Rectal smooth muscle tissue (tissue), 1 donor: Measurements from ENCODE around the gene CHCHD2.
"Not testable (repeated sequence)": the region's sequence is repeated elsewhere in the genome, so short reads cannot be mapped to it uniquely, and the experiment has no call there.

ENCODE experiments used
- H3K27ac ChIP-seq: one replicate; pipeline ENCODE4 v1.7.0; 2013; ENCODE audit warnings: low read depth, low read length, inconsistent platforms
- H3K27me3 ChIP-seq: one replicate; pipeline ENCODE4 v1.7.0; 2013; ENCODE audit warnings: low read length; ENCODE audit not compliant: control insufficient read depth, insufficient read depth
- H3K36me3 ChIP-seq: one replicate; pipeline ENCODE4 v1.7.0; 2013; ENCODE audit warnings: low read length; ENCODE audit not compliant: control insufficient read depth, insufficient read depth
- H3K4me1 ChIP-seq: one replicate; pipeline ENCODE4 v1.7.0; 2013; ENCODE audit warnings: low read length; ENCODE audit not compliant: control insufficient read depth, insufficient read depth
- H3K4me3 ChIP-seq: one replicate; pipeline ENCODE4 v1.7.0; 2013; ENCODE audit warnings: low read length
- H3K9ac ChIP-seq: one replicate; pipeline ENCODE4 v1.7.0; 2013; ENCODE audit warnings: low read length

The CHCHD2 gene

DNA sequence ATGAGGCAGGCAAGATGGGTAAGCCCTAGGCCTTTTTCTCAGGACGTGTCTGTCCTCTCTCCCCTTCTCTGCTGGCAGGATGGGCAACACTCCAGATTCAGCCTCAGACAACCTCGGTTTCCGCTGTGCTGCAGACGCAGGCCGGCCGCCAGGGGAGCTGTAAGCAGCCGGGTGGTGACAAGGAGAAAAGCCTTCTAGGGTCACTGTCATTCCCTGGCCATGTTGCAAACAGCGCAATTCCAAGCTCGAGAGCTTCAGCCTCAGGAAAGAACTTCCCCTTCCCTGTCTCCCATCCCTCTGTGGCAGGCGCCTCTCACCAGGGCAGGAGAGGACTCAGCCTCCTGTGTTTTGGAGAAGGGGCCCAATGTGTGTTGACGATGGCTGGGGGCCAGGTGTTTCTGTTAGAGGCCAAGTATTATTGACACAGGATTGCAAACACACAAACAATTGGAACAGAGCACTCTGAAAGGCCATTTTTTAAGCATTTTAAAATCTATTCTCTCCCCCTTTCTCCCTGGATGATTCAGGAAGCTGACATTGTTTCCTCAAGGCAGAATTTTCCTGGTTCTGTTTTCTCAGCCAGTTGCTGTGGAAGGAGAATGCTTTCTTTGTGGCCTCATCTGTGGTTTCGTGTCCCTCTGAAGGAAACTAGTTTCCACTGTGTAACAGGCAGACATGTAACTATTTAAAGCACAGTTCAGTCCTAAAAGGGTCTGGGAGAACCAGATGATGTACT is 26.7 kb downstream of the CHCHD2 start:
- H3K9ac ChIP-seq = no peak overlapping the region
- H3K27me3 ChIP-seq = no peaks in the 10 kb centered on the region
- H3K4me1 ChIP-seq = peaks cover 26% of the 10 kb centered on the region
- peak overlapping the region; percentile 79 for H3K27ac ChIP-seq
- peaks cover 2% of the 10 kb centered on the region for H3K36me3 ChIP-seq
- H3K4me3 ChIP-seq = peak overlapping the region; percentile 1

DNA sequence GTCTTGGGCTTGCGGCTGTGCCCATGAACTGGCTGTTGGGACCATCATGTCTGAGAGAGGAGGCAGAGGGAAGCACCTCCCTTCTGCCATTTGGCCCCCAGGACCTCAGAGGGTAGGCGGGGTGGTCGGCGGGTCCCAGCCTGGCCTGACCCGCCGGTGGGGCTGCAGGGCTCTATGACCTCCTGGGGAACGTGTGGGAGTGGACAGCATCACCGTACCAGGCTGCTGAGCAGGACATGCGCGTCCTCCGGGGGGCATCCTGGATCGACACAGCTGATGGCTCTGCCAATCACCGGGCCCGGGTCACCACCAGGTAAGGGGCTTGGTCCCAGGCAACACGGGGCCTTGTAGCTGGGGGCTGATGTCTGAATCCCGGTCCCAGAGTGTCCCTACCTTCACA is 28.1 kb downstream of the CHCHD2 start:
- Histone ChIP-seq H3K9ac (no peak overlapping the region), H3K27ac (peak overlapping the region; percentile 79), H3K4me3 (no peak overlapping the region), H3K27me3 (no peaks in the 10 kb centered on the region), H3K36me3 (peaks cover 2% of the 10 kb centered on the region), H3K4me1 (peaks cover 19% of the 10 kb centered on the region)

DNA sequence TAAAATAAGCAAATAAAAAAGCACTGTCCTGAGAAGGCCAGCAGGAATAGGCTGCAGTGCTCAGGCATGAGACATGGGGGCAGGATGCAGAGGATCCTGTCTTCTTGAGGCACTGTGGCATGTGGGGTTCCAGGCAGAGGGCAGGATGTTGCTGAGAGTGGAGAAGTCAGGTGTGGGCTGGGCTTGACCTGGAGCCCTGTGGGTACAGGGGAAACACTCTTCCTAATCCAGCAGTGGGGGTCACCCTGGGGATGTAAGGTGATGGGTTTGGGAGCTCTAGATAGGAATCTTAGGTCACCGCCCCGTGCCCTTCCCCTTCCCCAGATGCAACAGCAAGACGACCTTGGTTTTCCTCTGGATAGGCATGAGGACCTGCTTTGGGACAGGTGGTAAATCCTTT is 28.6 kb downstream of the CHCHD2 start:
- Histone ChIP-seq H3K9ac (no peak overlapping the region), H3K27ac (no peak overlapping the region), H3K4me3 (no peak overlapping the region), H3K36me3 (peaks cover 6% of the 10 kb centered on the region), H3K27me3 (no peaks in the 10 kb centered on the region), H3K4me1 (peaks cover 16% of the 10 kb centered on the region)

DNA sequence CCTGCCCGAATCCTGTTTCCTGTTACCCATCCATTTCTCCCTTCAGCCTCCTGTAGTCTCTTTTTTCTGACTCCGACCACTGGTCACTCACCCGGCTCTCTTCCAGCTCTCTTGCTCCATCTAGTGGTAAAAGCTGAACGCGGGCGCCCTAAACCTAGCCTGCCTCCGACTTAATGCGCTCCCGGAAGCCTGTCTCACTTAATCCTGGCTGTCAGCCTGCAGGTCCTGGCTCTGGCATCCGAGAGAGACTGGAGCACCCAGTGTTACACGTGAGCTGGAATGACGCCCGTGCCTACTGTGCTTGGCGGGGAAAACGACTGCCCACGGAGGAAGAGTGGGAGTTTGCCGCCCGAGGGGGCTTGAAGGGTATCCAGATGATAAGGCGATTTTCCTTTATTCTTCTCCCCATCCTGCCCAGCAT is 31.9 kb downstream of the CHCHD2 start:
- Histone ChIP-seq H3K4me1 (peaks cover 10% of the 10 kb centered on the region), H3K27ac (no peak overlapping the region), H3K36me3 (peaks cover 6% of the 10 kb centered on the region), H3K9ac (no peak overlapping the region), H3K4me3 (no peak overlapping the region), H3K27me3 (no peaks in the 10 kb centered on the region)

DNA sequence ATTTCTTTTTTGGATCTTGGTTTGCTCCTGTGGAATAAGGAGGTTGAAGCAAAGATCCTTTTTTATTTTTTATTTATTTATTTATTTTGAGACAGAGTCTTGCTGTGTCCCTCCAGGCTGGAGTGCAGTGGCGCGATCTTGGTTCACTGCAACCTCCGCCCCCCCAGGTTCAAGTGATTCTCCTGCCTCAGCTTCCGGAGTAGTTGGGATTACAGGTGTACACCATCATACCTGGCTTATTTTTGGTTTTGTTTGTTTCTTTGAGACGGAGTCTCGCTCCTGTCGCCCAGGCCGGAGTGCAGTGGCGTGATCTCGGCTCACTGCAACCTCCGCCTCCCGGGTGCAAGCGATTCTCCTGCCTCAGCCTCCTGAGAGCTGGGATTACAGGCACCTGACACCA is 39.9 kb downstream of the CHCHD2 start:
- H3K27ac ChIP-seq, H3K27me3 ChIP-seq, H3K4me3 ChIP-seq, H3K4me1 ChIP-seq, H3K9ac ChIP-seq: not testable (repeated sequence)
- peaks cover 18% of the 10 kb centered on the region for H3K36me3 ChIP-seq

DNA sequence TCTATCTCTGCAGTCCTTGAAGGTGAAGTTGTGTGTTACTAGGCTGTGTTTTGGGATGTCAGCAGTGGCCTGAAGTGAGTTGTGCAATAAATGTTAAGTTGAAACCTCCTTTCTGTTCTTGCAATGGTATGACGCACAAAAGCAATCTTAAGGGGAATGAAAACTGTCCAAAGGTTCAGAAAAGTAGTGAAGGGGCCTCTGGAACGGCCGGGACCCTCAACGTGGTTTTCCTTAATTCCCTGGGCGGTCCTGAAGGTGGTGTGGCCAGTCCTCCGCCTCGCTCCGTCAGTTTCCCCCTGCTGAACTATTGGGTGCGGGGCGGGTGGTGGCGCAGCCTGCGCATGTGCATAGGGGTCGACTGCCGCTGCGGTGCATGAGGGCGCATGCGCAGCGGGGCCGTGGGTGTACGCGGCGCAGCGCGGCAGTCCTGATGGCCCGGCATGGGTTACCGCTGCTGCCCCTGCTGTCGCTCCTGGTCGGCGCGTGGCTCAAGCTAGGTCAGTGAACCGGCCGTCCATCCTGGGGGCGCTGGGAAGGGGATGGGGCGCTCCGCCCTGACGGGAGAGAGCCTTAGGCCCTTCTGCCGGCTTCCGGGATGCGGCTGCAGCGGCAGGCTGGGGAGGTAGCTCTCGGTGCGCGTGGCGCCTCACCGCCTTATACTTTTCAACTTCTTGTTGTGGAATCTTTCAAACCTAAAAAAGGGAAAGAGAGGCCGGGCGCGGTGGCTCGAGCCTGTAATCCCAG is 42.2 kb downstream of the CHCHD2 start, which contains the start of gene SUMF2:
Gene SUMF2, plus strand, starts transcription at position 405 of the 744 bp plus-strand sequence. Its CDS starts 26 bp downstream, at position 431.
- H3K27ac ChIP-seq = peak within 1 kb of the TSS; percentile 87
- H3K4me1 ChIP-seq = no peaks in the 10 kb centered on the region
- peak within 1 kb of the TSS; percentile 96 for H3K4me3 ChIP-seq
- peak within 1 kb of the TSS; percentile 73 for H3K9ac ChIP-seq
- H3K36me3 ChIP-seq = peaks cover 23% of the 10 kb centered on the region
- no peaks in the 10 kb centered on the region for H3K27me3 ChIP-seq

DNA sequence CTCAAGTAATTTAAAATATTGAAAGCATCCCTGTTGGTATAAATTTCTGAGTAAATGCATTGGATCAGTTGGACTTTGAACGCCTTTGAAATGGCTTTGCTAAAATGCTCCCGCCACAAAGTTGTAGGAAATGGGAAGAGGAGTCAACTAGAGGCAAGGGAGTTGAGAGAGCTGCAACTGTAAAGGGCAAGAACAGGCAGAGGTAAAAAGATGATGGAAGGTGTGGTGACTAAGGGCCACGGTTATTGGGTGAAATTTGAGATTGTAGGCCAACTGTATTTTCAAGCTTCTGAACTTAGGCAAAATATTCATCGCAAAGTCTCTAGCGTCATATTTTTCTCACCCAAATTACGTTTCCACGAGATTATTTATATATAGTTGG is 42.8 kb downstream of the CHCHD2 start:
- peaks cover 24% of the 10 kb centered on the region for H3K36me3 ChIP-seq
- H3K4me3 ChIP-seq = peak overlapping the region; percentile 96

DNA sequence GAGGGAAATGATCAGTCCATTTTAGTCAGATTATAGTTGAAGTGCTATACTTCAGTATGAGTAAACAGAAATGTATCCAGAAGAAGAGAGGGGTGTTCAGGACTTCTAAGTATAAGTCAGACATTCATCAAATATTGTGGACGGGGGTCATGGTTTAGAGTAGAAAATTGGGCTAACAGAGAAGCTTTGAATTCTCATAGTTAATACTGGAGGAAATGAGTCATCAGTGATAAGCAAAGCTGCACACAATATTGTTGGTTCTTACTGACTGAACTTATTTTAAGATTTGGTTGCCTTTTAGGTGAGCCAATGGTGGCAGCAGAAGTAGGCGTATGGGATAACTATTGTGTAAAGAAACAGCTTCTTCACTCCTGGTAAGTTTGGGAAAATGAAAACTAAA is 43.9 kb downstream of the CHCHD2 start:
- H3K27me3 ChIP-seq = no peaks in the 10 kb centered on the region
- H3K36me3 ChIP-seq = peaks cover 33% of the 10 kb centered on the region
- no peaks in the 10 kb centered on the region for H3K4me1 ChIP-seq
- no peak overlapping the region for H3K9ac ChIP-seq
- H3K27ac ChIP-seq = no peak overlapping the region
- no peak overlapping the region for H3K4me3 ChIP-seq

More for the DNA sequence above, 42.8 kb downstream of the CHCHD2 start:
- no peaks in the 10 kb centered on the region for H3K27me3 ChIP-seq
- no peak overlapping the region for H3K9ac ChIP-seq
- H3K27ac ChIP-seq = peak overlapping the region; percentile 87
- no peaks in the 10 kb centered on the region for H3K4me1 ChIP-seq

DNA sequence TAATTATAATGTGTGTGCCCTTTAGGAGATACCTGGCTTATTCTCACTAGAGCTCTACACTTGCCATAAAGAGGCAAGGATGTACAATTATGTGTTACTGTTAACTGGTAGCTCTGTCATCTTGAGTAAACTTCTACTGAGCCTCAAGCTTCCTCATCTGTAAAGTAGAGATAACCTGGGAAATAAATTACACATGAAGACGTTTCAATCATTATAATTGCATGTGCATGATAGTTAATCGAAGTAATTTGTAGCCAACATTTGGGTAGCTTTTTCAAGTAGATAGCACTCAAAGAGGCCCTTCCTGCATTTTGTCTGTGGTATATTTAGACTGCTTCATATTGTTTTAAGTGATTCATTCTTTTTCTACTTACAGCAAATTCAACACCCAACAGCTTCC is 52.3 kb downstream of the CHCHD2 start:
- Histone ChIP-seq H3K36me3 (peaks cover 22% of the 10 kb centered on the region), H3K27me3 (no peaks in the 10 kb centered on the region), H3K27ac (no peak overlapping the region), H3K4me1 (peaks cover 5% of the 10 kb centered on the region), H3K4me3 (no peak overlapping the region), H3K9ac (no peak overlapping the region)

DNA sequence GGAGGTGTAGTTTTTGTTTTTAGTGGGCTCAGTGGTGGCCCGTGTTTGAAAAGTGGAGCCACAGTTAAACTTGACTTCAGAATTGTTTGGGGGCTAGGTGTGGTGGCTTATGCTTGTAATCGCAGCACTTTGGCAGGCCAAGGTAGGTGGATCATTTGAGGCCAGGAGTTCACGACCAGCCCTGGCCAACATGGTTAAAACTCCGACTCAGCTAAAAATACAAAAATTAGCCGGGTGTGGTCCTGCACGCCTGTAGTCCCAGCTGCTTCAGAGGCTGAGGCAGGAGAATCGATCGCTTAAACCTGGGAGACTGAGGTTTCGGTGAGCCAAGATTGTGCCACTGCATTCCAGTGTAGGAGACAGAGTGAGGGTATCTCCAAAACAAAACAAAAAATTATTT is 52.9 kb downstream of the CHCHD2 start:
- no peak overlapping the region for H3K9ac ChIP-seq
- H3K4me3 ChIP-seq = no peak overlapping the region
- H3K27me3 ChIP-seq = no peaks in the 10 kb centered on the region
- peaks cover 5% of the 10 kb centered on the region for H3K4me1 ChIP-seq
- peaks cover 17% of the 10 kb centered on the region for H3K36me3 ChIP-seq
- no peak overlapping the region for H3K27ac ChIP-seq
